Measurements from ENCODE around the gene TOP1.

DNA sequence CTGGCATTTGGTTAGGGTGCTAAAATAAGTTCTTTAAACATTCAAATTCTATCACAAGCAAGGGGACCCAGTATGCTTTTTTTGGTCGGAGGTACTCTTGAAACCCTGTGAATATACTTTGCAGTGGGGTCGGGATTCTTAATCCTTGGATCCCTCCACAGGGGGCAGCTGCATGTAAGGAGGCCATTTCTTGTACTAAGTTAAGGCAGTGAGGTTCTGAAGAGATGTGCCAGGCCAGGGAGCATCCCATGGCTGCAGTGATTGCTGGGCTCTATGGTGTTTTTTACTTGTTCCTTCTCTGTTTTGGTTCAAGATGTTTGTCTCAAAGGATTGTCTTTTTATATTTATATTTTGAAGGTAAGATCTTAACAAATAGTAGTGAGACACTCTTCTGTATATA is 50.4 kb downstream of the TOP1 start:
- TF ChIP-seq, protein P1, sequence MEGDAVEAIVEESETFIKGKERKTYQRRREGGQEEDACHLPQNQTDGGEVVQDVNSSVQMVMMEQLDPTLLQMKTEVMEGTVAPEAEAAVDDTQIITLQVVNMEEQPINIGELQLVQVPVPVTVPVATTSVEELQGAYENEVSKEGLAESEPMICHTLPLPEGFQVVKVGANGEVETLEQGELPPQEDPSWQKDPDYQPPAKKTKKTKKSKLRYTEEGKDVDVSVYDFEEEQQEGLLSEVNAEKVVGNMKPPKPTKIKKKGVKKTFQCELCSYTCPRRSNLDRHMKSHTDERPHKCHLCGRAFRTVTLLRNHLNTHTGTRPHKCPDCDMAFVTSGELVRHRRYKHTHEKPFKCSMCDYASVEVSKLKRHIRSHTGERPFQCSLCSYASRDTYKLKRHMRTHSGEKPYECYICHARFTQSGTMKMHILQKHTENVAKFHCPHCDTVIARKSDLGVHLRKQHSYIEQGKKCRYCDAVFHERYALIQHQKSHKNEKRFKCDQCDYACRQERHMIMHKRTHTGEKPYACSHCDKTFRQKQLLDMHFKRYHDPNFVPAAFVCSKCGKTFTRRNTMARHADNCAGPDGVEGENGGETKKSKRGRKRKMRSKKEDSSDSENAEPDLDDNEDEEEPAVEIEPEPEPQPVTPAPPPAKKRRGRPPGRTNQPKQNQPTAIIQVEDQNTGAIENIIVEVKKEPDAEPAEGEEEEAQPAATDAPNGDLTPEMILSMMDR (IDR thresholded peaks at IDR 0.05; ENCODE audit: borderline replicate concordance, extremely low read depth, low read length, poor library complexity, severe bottlenecking), result no peak
- TF ChIP-seq EZH2 (IDR thresholded peaks at IDR 0.05; ENCODE audit: borderline replicate concordance, low read depth, low read length, severe bottlenecking), result no peak
